HG03565 (cell line): Measurements from ENCODE around the gene SLC4A1.
"Not testable (repeated sequence)": the region's sequence is repeated elsewhere in the genome, so short reads cannot be mapped to it uniquely, and the experiment has no call there.

Experiments
- ATAC-seq: cut with Tn5 transposase; IDR thresholded peaks from one replicate; pipeline ENCODE4 v1.9.1; 2021; ENCODE audit warnings: mild to moderate bottlenecking, moderate library complexity; ENCODE audit not compliant: unreplicated experiment

Gene SLC4A1

GRCh38 chr17:44257815-44258760 lies 9.8 kb downstream of the SLC4A1 start:
- no peak for ATAC-seq

DNA sequence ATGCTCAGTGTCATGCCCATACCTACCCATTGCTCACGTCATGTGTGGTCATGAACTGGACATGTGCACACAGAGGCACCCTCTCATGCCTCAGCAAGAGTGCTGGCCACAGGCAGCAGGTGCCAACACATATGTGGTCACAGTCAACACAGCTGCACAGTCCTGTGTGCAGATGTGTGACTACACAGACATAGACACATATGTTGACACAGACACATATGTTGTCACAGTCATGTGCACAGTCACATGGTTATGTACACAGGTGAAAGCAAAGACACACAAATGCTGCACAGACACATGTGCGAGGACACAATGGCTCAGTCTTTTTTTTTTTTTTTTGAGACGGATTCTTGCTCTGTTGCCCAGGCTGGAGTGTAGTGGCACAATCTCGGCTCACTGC lies 11.3 kb downstream of the SLC4A1 start:
- ATAC-seq, result no peak

DNA sequence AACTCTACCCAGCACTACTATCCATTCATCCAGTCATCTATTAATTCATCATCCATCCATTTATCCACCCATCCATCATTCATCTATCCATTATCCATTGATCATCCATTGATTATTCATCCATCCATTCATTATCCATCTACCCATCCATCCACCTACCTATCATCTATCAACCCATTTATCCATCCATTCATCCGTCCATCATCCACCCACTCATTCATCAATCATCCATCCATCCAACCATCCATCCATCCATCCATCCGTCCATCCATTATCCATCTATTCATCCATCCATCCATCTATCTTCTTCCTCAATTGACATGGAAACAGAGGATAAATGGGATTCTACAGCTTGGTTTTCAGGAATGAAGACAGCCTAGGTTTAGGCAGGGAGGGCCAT lies 12.0 kb downstream of the SLC4A1 start:
- ATAC-seq, result no peak

DNA sequence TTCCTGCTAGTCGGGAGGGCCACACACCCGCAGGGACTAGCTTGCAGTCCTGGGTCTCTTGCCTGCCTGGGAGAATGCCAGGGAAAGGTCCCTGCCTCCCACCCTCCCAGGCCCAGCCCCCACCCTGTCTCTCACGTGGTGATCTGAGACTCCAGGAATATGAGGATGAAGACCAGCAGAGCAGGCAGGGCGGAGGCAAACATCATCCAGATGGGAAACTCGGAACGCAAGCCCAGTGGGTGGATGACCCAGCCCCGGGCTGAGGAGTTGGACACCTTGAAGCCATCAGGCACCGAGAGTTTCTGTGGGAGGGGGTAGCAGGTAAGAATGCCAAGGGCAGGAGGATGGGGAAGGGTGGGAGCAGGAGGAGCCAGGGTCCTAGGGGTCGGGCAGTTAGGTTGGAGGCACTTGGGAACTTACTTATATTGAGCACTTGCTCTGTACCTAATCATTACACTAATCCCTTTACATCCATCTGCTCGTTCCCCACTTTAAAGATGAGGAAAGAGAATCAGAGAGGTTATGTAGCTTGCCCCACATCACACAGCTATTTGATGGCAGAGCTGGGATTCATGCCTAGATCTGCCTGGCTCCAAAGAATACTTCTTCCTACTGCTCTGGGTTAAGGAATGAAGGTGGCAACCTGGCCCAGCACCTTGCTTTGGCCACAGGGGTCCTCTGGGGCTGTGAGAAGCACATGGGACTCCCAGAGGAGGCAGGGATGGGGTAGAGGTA lies 13.4 kb downstream of the SLC4A1 start:
- ATAC-seq, result no peak

- no peak for ATAC-seq
Observed at GRCh38 chr17:44253006-44253405, 14.9 kb downstream of the SLC4A1 start.

GRCh38 chr17:44251062-44251461 lies 16.9 kb downstream of the SLC4A1 start:
- no peak for ATAC-seq

- no peak for ATAC-seq
Observed at GRCh38 chr17:44249501-44250246, 18.3 kb downstream of the SLC4A1 start.

GRCh38 chr17:44247876-44248736 lies 19.8 kb downstream of the SLC4A1 start:
- ATAC-seq, result no peak

DNA sequence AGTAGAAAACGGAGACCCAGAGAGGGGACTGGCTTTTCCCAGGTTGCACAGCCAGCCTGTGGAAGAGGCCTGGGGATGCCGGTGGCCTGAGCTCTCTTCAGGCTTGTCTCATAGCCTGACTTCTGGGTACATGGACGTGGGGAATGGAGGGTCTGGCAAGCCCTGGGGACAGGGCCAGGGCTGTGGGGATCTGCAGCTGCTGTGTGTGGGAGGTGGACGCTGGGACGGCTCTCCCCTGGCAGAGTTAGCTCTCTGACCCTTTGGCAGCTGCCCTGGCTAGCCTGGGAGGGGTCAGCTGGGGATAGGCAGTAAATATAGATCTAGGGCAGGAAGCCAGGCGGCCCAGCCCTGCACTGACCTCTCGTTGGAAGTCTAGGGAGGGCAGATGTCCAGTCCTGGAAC lies 20.5 kb downstream of the SLC4A1 start:
- ATAC-seq, result no peak

- ATAC-seq, result no peak
Observed at GRCh38 chr17:44241106-44241624, 26.8 kb downstream of the SLC4A1 start.

DNA sequence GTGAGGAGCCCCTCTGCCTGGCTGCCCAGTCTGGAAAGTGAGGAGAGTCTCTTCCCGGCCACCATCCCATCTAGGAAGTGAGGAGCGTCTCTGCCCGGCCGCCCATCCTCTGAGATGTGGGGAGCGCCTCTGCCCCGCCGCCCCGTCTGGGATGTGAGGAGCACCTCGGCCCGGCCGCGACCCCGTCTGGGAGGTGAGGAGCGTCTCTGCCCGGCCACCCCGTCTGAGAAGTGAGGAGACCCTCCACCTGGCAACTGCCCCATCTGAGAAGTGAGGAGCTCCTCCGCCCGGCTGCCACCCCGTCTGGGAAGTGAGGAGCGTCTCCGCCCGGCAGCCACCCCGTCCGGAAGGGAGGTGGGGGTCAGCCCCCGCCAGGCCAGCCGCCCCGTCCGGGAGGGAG lies 30.0 kb downstream of the SLC4A1 start:
- ATAC-seq, result not testable (repeated sequence)

DNA sequence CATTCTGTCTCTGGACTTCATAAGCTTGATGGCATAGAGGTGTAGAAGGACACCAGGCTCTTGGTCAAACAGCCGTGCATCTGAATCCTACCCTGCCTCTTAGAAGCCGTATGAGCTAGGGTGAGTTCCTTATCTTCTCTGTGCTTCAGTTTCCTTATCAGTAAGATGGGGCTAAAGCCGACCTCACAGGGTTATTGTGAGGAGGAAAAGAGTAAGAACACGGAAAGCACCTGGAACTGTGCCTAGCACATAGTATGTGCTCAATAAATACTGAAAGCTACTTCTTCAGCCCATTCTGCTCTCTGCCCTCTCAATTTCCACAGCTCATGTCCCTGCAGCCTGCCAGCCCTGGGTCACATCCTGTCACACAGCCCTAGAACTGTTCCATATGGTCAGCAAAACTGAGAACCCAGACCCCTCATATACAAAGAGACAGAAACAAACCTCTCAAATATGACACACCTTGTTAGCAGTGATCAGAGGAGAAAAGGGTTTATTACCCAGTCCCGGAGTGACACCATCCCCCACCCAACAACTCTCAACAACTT lies 31.4 kb downstream of the SLC4A1 start:
- ATAC-seq, result no peak

DNA sequence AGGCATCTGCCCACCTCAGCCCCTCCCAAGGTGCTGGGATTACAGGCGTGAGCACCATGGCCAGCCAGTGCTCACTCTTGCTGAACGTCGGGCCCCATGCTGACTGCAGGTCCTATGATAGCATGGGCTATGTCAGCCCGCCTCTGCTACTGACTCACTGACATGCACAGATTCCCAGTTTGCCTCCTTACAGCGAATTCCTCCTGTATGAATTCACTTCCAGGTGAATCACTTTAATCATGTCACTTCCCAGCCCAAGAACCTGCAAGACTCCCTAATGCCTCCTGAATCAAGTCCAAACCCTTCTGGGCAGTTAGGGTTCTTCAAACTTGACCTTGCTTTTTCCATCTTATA lies 32.4 kb downstream of the SLC4A1 start:
- ATAC-seq, result no peak

DNA sequence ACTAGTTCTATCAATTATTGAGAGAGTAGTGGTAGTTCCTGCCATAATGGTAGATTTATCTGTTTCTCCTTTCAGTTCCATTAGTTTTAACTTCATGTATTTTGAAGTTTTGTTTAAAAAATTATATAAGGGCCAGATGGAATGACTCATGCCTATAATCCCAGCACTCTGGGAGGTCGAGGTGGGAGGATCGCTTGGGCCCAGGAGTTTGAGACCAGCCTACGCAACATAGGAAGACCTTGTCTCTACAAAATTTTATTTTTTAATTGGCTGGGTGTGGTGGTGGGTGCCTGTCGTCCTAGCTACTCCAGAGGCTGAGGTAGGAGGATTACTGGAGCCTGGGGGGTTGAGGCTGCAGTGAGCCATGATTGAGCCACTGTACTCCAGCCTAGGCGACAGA lies 34.4 kb downstream of the SLC4A1 start:
- no peak for ATAC-seq

- no peak for ATAC-seq
Observed at GRCh38 chr17:44232061-44232460, 35.9 kb downstream of the SLC4A1 start.

DNA sequence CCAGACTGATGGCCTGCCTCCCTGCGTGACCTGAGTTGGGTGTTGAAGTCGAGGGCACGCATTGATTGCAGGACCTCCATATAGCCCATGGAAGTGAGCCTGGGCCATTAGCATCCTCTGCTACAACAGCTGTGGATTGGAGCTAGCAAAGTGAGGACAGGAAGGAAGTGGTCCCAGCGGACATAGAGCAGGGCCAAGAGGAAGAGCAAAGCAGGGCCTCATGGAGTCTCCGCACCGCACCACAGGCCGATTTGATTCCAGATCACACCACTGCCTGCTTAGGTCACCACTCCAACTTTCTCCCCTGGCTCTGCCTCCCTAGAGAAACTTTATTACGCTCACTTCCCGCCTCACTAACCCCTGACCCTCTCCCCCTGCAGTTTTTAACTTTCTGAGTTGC lies 37.8 kb downstream of the SLC4A1 start:
- no peak for ATAC-seq

GRCh38 chr17:44229090-44229489 lies 38.8 kb downstream of the SLC4A1 start:
- no peak for ATAC-seq

GRCh38 chr17:44223541-44224071 lies 44.3 kb downstream of the SLC4A1 start:
- ATAC-seq, result no peak

GRCh38 chr17:44222112-44222869 lies 45.6 kb downstream of the SLC4A1 start:
- ATAC-seq, result no peak
